Liver (tissue), 3 donors: ENCODE data around the gene CDHR4.

Experiments used
- FOXA1 ChIP-seq: IDR thresholded peaks from 2 replicates; pipeline ENCODE4 v1.6.1; 2016; ENCODE audit warnings: antibody characterized with exemption
- GABPA ChIP-seq, 2 donors: IDR thresholded peaks in 1 of 2; conservative IDR thresholded peaks in 1 of 2; 2 replicates each; pipeline ENCODE4 v1.6.1; 2016; ENCODE audit warnings: antibody characterized with exemption in 2 of 2, mild to moderate bottlenecking in 1 of 2, moderate library complexity in 1 of 2
- TAF1 ChIP-seq: conservative IDR thresholded peaks from 2 replicates; pipeline ENCODE4 v1.6.1; 2016; ENCODE audit warnings: antibody characterized with exemption, mild to moderate bottlenecking
- TF ChIP-seq, protein P1 (sequence below): fragments of 150-350 bp; IDR thresholded peaks from 2 replicates; pipeline ENCODE4 v1.5.1; 2017; ENCODE audit warnings: improper control_type of control experiment, low read depth, low read length; ENCODE audit not compliant: missing input control
- TF ChIP-seq, protein P2 (sequence below): IDR thresholded peaks from 2 replicates; pipeline ENCODE4 v1.6.1; 2016; ENCODE audit warnings: antibody characterized with exemption
- TF ChIP-seq, protein P3 (sequence below): IDR thresholded peaks from 2 replicates; pipeline ENCODE4 v1.6.1; 2016; ENCODE audit warnings: antibody characterized with exemption, mild to moderate bottlenecking
- TF ChIP-seq, protein P4 (sequence below): IDR thresholded peaks from 2 replicates; pipeline ENCODE4 v1.6.1; 2016; ENCODE audit warnings: antibody characterized with exemption
- donor health status: healthy.
- donor health status: healthy.

DNA sequence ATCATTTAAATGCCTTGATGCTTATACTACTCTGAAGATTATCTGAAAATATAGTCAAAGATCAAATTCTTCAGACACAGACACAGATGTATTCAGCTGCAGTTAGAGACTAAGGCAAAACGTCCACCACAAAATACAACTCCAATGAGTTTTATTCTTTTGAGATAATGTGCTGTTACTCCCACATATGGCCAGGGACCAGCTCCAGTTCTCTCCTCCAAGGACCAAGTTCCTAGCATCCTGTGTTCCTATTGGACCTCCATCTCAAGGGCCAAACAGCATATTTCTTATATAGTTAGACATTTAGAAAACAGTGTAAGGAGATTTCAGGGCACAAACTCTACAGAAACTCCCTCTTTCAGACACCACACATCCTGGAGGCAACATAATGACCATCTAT lies 40.4 kb downstream of the CDHR4 start:
- TF ChIP-seq, protein P1, sequence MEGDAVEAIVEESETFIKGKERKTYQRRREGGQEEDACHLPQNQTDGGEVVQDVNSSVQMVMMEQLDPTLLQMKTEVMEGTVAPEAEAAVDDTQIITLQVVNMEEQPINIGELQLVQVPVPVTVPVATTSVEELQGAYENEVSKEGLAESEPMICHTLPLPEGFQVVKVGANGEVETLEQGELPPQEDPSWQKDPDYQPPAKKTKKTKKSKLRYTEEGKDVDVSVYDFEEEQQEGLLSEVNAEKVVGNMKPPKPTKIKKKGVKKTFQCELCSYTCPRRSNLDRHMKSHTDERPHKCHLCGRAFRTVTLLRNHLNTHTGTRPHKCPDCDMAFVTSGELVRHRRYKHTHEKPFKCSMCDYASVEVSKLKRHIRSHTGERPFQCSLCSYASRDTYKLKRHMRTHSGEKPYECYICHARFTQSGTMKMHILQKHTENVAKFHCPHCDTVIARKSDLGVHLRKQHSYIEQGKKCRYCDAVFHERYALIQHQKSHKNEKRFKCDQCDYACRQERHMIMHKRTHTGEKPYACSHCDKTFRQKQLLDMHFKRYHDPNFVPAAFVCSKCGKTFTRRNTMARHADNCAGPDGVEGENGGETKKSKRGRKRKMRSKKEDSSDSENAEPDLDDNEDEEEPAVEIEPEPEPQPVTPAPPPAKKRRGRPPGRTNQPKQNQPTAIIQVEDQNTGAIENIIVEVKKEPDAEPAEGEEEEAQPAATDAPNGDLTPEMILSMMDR = no peak
- TF ChIP-seq, protein P2, sequence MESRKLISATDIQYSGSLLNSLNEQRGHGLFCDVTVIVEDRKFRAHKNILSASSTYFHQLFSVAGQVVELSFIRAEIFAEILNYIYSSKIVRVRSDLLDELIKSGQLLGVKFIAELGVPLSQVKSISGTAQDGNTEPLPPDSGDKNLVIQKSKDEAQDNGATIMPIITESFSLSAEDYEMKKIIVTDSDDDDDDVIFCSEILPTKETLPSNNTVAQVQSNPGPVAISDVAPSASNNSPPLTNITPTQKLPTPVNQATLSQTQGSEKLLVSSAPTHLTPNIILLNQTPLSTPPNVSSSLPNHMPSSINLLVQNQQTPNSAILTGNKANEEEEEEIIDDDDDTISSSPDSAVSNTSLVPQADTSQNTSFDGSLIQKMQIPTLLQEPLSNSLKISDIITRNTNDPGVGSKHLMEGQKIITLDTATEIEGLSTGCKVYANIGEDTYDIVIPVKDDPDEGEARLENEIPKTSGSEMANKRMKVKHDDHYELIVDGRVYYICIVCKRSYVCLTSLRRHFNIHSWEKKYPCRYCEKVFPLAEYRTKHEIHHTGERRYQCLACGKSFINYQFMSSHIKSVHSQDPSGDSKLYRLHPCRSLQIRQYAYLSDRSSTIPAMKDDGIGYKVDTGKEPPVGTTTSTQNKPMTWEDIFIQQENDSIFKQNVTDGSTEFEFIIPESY = no peak
- TF ChIP-seq, protein P3, sequence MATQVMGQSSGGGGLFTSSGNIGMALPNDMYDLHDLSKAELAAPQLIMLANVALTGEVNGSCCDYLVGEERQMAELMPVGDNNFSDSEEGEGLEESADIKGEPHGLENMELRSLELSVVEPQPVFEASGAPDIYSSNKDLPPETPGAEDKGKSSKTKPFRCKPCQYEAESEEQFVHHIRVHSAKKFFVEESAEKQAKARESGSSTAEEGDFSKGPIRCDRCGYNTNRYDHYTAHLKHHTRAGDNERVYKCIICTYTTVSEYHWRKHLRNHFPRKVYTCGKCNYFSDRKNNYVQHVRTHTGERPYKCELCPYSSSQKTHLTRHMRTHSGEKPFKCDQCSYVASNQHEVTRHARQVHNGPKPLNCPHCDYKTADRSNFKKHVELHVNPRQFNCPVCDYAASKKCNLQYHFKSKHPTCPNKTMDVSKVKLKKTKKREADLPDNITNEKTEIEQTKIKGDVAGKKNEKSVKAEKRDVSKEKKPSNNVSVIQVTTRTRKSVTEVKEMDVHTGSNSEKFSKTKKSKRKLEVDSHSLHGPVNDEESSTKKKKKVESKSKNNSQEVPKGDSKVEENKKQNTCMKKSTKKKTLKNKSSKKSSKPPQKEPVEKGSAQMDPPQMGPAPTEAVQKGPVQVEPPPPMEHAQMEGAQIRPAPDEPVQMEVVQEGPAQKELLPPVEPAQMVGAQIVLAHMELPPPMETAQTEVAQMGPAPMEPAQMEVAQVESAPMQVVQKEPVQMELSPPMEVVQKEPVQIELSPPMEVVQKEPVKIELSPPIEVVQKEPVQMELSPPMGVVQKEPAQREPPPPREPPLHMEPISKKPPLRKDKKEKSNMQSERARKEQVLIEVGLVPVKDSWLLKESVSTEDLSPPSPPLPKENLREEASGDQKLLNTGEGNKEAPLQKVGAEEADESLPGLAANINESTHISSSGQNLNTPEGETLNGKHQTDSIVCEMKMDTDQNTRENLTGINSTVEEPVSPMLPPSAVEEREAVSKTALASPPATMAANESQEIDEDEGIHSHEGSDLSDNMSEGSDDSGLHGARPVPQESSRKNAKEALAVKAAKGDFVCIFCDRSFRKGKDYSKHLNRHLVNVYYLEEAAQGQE = no peak
- TF ChIP-seq, protein P4, sequence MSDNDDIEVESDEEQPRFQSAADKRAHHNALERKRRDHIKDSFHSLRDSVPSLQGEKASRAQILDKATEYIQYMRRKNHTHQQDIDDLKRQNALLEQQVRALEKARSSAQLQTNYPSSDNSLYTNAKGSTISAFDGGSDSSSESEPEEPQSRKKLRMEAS = no peak
- TF ChIP-seq TAF1 (no peak), GABPA (IDR thresholded peaks at IDR 0.05 in 1 of 2, conservative IDR thresholded peaks at IDR 0.05 in 1 of 2) (no peak), FOXA1 (no peak)
